HG03565 (cell line): Measurements from ENCODE around the gene E4F1.

Experiments used
- ATAC-seq: cut with Tn5 transposase; IDR thresholded peaks from one replicate; pipeline ENCODE4 v1.9.1; 2021; ENCODE audit warnings: mild to moderate bottlenecking, moderate library complexity; ENCODE audit not compliant: unreplicated experiment

The E4F1 gene

GRCh38 chr16:2205967-2206313, 17.5 kb upstream of the E4F1 start:
- ATAC-seq = peak; percentile 15

GRCh38 chr16:2206420-2206779, 17.0 kb upstream of the E4F1 start:
- ATAC-seq = no peak

GRCh38 chr16:2206780-2207433, 16.5 kb upstream of the E4F1 start:
- no peak for ATAC-seq

DNA sequence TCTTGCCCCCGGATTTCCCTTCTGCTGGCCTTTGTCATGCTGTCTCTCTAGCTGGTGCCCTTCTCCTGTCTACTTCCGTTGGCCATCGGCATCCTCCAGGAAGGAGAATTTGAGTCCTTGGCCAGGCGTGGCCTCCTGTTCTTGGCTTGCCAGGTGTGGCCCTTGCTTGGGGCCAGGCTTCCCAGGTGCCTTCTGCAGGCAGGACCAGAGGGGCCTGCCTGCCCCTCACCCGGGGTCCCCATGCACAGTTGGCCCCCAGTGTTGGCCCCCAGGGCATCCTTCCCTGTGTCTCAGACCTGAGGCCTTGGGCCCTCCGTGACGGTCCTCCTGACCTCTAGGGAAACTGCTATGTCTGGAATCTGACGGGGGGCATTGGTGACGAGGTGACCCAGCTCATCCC, 15.5 kb upstream of the E4F1 start:
- ATAC-seq = no peak

DNA sequence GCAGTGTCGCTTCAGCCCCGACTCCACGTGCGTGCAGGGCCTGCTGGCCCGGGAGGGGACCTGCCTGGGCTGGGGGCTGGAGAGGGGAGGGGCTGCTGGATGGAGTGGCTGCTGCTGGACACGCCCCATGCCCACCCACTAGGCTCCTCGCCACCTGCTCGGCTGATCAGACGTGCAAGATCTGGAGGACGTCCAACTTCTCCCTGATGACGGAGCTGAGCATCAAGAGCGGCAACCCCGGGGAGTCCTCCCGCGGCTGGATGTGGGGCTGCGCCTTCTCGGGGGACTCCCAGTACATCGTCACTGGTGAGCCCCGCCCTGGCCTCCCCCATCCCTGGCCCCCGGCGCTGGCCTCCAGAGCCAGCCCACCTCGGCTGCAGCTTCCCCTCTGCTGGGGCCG, 15.1 kb upstream of the E4F1 start:
- no peak for ATAC-seq

DNA sequence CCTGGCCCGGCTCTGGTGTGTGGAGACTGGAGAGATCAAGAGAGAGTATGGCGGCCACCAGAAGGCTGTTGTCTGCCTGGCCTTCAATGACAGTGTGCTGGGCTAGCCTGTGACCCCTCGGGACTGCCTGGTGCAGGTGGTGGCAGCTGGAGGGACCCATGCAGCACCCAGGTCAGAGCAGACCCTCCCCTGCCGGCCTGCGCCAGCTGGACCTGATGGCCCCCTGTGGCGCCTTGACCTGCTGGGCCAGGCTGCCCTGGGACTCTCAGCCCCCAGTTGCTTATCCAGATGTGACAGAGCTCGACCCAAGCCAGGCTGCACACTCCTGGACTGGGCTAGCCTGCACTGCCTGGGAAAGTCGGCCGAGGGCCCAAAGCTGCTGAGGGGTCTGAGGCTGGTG, 14.6 kb upstream of the E4F1 start:
- no peak for ATAC-seq

DNA sequence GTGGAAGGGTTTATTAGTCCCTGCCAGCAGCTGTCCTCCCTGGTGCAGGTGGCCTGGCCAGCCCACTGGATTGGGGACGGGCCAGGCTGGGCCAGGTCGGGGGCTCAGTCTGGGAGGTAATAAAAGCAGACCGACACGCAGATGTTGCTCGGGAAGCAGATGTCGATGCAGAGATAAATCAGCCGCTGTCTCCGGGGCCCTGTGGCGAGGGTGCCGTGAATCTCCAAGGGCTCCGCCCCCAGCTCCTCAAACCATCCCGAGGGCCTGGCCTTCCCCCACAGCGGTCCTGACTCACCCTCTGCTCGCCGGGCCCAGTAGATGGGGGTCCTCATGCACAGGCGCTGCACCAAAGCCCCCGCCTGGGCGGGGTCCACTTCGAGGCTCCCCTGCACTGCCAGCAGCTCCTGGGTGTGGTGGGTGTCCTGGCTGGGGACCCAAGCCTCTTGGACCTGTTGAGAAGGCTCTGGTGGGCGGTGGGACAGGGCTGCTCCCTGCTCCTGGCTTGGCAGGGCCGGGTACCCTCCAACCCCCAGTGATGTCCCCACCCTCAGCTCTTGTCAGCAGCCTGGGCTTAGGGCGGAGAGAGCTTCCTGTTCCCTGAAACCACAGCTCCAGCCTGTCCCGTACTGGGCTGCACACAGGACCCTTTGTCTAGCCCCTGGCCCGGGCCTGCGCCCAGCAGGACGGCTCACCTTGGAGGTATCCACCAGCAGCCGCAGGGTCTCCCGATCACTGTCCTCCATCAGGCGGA, 14.0 kb upstream of the E4F1 start:
- no peak for ATAC-seq

GRCh38 chr16:2210009-2210332, 13.4 kb upstream of the E4F1 start:
- ATAC-seq = no peak

DNA sequence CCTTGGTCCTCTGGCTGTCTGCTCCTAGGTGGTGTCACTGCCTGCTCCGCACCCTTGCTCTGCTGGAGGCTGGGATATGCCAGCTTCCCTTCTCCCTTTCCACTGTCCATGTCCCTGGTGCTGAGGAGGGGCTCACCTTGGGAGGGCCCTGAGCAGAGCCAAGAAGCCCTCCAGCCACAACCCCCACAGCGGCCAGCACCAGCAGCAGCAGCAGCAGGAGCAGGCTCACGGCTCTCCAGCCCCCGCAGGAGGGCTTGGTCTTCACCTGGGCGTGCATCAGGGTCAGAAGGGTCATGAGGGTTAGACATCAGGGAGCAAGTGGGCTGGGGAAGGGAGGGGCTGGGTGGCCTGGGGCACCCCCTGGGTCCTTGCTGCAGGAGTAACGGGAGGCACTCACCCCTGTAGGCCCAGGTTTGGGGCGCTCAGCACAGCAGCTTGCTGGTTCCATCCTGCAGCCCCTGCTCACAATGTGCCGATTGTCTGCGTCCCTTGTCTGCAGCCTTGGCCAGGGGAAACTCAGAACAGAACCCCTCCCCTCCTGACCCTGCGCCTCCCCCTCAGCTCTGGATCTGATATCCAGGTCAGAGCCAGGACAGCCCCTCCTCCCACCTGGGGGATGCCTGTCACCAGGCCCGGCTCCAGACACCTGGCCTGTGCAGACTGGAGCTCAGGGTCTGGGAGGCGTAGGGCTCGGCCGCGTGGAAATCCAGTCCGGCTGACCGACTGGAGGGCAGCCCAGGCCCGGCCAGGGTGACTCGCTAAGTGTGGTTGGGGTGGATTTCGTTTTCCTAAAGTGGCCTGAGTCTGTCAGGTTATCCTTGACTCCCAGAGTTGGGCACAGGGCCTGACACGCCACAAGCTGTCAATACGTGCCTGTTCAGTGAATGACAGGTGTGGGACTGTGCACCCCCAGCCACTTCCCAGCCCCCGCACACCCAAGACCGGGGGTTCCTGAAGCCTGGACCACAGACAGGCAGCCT, 12.7 kb upstream of the E4F1 start, which contains the start of gene BRICD5:
Gene BRICD5 (minus strand): TSS at position 478 of the 980 bp plus-strand sequence. CDS start 30 bp downstream, at position 448.
- no peak for ATAC-seq

DNA sequence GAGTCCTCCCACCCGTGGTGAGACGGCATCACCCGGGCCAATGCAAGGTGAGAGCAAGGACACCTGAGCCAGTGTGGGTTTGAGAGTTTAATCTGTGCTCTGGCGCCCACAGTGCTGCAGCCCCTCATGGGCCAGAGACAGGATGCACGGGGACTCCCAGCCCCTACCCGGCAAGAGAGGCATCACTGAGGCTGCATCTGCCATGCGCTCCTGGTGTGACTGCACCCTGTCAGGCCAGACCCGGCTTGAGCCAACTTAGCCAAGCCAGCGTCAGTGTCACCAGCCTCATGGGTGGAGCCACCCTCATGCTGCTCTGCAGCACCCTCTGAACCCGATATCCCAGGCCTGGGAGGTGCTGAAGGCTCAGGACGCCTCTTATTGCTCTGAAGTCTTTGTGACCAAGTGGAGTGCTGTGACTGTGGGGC, 11.5 kb upstream of the E4F1 start:
- ATAC-seq = no peak

- no peak for ATAC-seq
Observed at GRCh38 chr16:2212362-2213324, 10.7 kb upstream of the E4F1 start.

DNA sequence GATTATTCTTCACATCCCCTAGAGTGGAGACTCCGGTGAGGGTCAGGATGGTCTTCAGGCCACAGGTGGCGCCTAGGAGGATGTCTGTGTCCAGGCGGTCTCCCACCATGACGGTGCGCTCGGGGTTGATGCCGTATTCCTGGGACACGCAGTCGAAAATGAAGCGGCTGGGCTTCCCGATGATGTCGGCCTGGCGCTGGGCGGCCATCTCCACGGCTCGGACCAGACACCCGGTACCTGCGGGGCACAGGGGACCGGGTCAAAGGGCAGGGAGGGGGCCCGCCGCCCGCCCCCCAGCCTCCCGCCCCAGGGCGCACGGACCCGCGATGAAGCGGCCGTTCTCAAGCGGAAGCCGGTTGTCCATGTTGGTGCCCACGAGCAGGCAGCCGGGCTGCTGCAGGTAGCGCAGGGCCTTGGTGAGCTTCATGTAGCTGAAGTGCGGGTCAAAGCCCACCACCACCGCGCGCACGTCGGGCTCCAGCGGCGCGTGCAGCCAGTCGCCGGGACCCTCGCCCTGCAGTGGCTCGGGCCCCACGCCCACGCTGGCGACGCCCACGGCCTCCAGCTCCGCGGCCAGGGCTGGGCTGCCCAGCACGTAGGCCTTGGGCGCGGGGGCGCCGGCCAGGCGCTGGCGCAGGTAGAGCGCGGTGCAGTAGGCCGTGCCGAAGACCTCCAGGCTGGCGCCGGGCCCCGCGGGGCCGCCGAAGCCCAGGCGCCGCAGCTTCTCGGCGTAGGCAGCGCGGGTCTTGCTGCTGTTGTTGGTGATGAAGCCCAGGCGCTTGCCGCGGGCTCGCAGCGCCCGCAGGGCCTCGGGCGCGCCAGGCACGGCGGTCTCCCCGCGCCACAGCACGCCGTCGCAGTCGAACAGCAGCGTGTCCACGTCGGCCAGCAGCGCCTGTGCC, 9.3 kb upstream of the E4F1 start:
- peak; percentile 2 for ATAC-seq

DNA sequence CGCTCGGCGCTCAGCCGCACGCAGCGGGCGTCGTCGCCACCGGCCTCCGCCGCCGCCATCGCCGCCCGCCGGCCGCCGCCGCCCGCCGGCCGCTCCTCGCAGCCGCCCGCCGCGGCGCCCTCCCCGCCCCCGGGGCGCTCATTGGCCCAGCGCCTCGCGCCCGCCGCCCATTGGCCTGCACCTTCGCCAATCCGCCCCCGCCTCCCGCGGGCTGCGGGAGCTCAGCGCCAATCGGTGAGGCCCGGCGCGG, 8.7 kb upstream of the E4F1 start, which contains the start of gene PGP:
Gene PGP (minus strand): TSS at position 122 of the 250 bp plus-strand sequence. CDS start 63 bp downstream, at position 59.
- peak; percentile 78 for ATAC-seq

GRCh38 chr16:2216330-2216729, 7.1 kb upstream of the E4F1 start:
- ATAC-seq = no peak

DNA sequence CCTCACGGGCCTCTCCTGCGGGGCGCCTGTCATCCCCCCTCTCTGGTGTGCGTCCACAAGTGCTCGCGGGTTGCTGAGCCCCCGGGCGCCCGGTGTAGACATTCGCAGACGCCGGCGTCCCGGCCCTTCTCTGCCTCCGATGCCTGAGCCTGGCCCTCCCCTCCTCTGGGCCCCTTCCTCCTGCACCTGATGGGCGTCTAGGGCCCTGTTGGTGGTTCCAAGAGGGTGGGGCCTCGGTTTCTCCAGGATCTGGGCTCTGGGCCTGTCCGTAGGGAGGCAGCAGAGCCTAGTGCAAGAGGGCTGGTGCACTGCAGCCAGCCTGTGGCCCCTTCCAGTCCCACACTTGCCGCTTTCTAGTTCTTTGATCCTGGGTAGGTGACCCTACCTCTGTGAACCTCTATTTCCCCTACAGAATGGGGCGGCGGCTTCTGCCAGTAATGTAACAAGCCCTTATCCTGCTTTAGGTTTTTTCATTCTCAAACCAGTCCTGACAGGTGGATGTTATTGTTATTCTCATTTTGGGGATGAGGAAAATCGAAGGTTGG, 623 bp downstream of the E4F1 start:
- ATAC-seq = peak; percentile 2

- ATAC-seq = no peak
Observed at GRCh38 chr16:2226245-2226793, 2.9 kb downstream of the E4F1 start.

DNA sequence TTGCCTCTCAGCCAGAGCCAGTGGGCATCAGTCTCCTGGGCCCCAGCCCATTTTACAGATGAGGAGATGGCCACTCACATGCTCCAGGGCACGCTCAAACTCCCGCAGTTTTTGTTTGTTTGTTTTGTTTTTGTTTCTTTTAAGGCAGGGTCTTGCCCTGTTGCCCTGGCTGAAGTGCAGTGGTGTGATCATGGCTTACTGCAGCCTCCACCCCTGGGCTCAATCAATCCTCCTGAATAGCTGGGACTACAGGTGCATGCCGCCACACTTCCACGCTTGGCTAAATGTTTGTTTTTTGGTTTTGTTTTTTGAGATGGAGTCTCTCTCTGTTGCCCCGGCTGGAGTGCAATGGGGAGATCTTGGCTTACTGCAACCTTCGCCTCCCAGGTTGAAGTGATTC, 3.5 kb downstream of the E4F1 start:
- ATAC-seq = no peak

DNA sequence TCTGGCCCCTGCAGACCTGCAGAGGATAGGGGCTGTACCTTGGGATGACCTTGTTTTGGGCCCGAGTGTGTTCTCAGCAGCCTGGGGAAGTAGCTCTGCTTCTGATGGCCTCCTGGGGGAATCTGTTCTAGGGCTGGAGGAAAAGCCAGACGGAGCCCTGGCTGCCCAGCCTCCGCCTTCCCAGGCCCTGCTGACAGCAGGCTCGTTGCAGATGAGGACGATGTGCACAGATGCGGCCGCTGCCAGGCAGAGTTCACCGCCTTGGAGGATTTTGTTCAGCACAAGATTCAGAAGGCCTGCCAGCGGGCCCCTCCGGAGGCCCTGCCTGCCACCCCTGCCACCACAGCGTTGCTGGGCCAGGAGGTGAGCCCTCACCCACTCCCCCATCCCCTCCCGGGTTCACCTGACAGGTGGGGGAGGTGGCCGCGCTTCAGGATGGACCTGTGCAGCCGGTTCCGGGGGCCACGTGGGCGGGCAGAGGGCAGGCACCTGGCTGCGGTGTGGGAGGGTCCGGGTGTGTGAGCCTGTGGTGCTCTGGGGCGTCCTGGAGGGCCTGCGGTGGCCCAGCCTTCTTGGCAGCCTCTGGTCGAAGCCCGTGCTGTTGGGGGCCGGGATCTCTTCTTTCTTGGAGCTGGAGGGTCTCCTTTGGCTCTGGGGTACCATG, 4.9 kb downstream of the E4F1 start:
- ATAC-seq = no peak

DNA sequence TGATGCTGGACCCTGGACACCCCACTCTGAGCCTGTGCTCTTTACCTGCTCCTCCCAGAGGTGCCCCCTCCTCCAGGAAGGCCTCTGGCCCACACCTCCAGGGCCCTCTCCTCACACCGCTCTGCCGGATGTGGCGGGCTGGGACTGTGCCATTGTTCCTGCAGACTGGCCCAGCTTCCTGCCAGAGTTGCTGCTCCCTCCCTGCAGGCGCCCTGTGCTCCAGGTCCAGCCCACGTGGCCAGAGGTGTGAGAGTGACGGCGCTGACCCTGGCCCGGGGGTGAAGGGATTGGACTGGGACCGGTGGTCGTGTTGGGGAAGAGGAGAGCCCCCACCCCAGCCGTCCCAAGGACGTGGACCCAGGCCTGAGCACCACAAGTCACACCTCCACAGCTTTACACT, 5.7 kb downstream of the E4F1 start:
- ATAC-seq = no peak
